B cell (primary cell): ENCODE results near the gene COMMD8. TPM values are rescaled to one million over a fixed set of nuclear protein-coding genes. Genes with fewer than 3 reads are reported as not detected.

Experiments
- ATAC-seq: fragments of 200-7000 bp; cut with Tn5 transposase; one replicate; pipeline ENCODE4 v1.10.0; 2021; ENCODE audit warnings: low read depth, mild to moderate bottlenecking, moderate number of reproducible peaks, moderate library complexity
- CTCF ChIA-PET: fragments of 350-600 bp; sonication (Branson Sonifier 250); formaldehyde crosslinking; loops from one replicate; lab custom pipeline; 2021; ENCODE audit warnings: antibody characterized with exemption, inconsistent platforms; lab: Charles Lee
- POLR2A ChIA-PET: fragments of 350-600 bp; sonication (Branson Sonifier 250); formaldehyde crosslinking; loops from one replicate; lab custom pipeline; 2021; ENCODE audit warnings: antibody characterized with exemption; lab: Charles Lee
- DNase-seq: peaks from one replicate; pipeline ENCODE4 v3.0.0; 2013
- H2AFZ ChIP-seq: 2 replicates; pipeline ENCODE4 v1.6.1; 2012; ENCODE audit warnings: mild to moderate bottlenecking, low read depth, low read length; ENCODE audit not compliant: insufficient read depth, poor library complexity, severe bottlenecking
- H3K27ac ChIP-seq, 2 donors: 1 replicate in 1 of 2; 2 replicates in 1 of 2; pipeline ENCODE4 v1.5.1; 2012 to 2013; ENCODE audit warnings: low read length in 2 of 2, mild to moderate bottlenecking in 2 of 2, moderate library complexity in 1 of 2
- H3K27me3 ChIP-seq, 4 experiments: fragments of 200-600 bp in 1 of 4; sonication (generic) in 1 of 4; replicated peaks in 1 of 4; 1 replicate in 2 of 4; 2 replicates in 2 of 4; pipeline versions ENCODE4 v1.6.1 to v1.7.0; 2013 to 2016; ENCODE audit warnings: low read length in 3 of 4, mild to moderate bottlenecking in 2 of 4, mixed read lengths in 1 of 4, moderate library complexity in 1 of 4; ENCODE audit not compliant: insufficient read depth in 4 of 4, control insufficient read depth in 3 of 4; ENCODE audit errors: control extremely low read depth in 1 of 4
- H3K36me3 ChIP-seq, 2 experiments: replicated peaks in 1 of 2; 1 replicate in 1 of 2; 2 replicates in 1 of 2; pipeline versions ENCODE4 v1.6.1 to v1.7.1; 2013; ENCODE audit warnings: low read length in 1 of 2; ENCODE audit not compliant: insufficient read depth in 2 of 2, control insufficient read depth in 1 of 2; ENCODE audit errors: control extremely low read depth in 1 of 2, extremely low read depth in 1 of 2
- H3K4me1 ChIP-seq, 2 donors: fragments of 200-600 bp in 1 of 2; sonication (generic) in 1 of 2; 1 replicate in 1 of 2; 2 replicates in 1 of 2; pipeline versions ENCODE4 v1.5.1 to v1.6.1; 2013 to 2017; ENCODE audit warnings: low read length in 2 of 2; ENCODE audit not compliant: control insufficient read depth in 2 of 2, insufficient read depth in 2 of 2
- H3K4me2 ChIP-seq: replicated peaks from 2 replicates; pipeline ENCODE3; 2012; ENCODE audit warnings: mild to moderate bottlenecking, low read depth, low read length; ENCODE audit not compliant: poor library complexity, severe bottlenecking
- H3K4me3 ChIP-seq, 5 experiments: fragments of 200-600 bp in 1 of 5; sonication (generic) in 1 of 5; 1 replicate in 3 of 5; 2 replicates in 2 of 5; pipeline versions ENCODE4 v1.5.1 to v1.7.0; 2011 to 2016; ENCODE audit warnings: low read length in 4 of 5, mild to moderate bottlenecking in 4 of 5, low read depth in 2 of 5, control low read depth in 1 of 5, moderate library complexity in 1 of 5; ENCODE audit not compliant: insufficient read depth in 1 of 5; ENCODE audit errors: control extremely low read depth in 1 of 5, extremely low read depth in 1 of 5
- H3K79me2 ChIP-seq: fragments of 200-600 bp; sonication (generic); one replicate; pipeline ENCODE4 v1.6.0; 2016; ENCODE audit warnings: low read length; ENCODE audit not compliant: control insufficient read depth, insufficient read depth
- H3K9ac ChIP-seq: fragments of 200-600 bp; sonication (generic); 2 replicates; pipeline ENCODE4 v1.6.1; 2017; ENCODE audit warnings: mild to moderate bottlenecking, low read length, moderate library complexity
- H3K9me3 ChIP-seq, 3 donors: one replicate each; pipeline versions ENCODE4 v1.6.1 to v1.7.1; 2013; ENCODE audit warnings: low read length in 2 of 3; ENCODE audit not compliant: control insufficient read depth in 2 of 3, insufficient read depth in 1 of 3; ENCODE audit errors: control extremely low read depth in 1 of 3
- H4K20me1 ChIP-seq: 2 replicates; pipeline ENCODE4 v1.6.0; 2012; ENCODE audit warnings: mild to moderate bottlenecking, low read length; ENCODE audit not compliant: insufficient read depth, control insufficient read depth, poor library complexity, severe bottlenecking
- H3K27ac Mint-ChIP-seq: one replicate; pipeline ENCODE4 v1.8.0; 2021; ENCODE audit warnings: mixed read lengths
- H3K27me3 Mint-ChIP-seq: one replicate; pipeline ENCODE4 v1.8.0; 2021; ENCODE audit warnings: mixed read lengths
- H3K4me1 Mint-ChIP-seq: one replicate; pipeline ENCODE4 v1.8.0; 2021; ENCODE audit warnings: mixed read lengths
- H3K4me3 Mint-ChIP-seq: one replicate; pipeline ENCODE4 v1.8.0; 2021; ENCODE audit warnings: mixed read lengths
- H3K9me3 Mint-ChIP-seq: one replicate; pipeline ENCODE4 v1.8.0; 2022; ENCODE audit warnings: mixed read lengths; ENCODE audit not compliant: insufficient read depth
- EZH2 ChIP-seq: IDR thresholded peaks from 2 replicates; pipeline ENCODE4 v1.6.1; 2012; ENCODE audit warnings: borderline replicate concordance, low read depth, mild to moderate bottlenecking, moderate library complexity, low read length; ENCODE audit not compliant: insufficient read depth, poor library complexity, severe bottlenecking
- WGBS: methylation state at CpG from one replicate; pipeline ENCODE4 v1.1.5; 2013; ENCODE audit warnings: missing lambda C conversion rate; ENCODE audit not compliant: insufficient coverage; 5-methylcytosine and 5-hydroxymethylcytosine counted together
- intact Hi-C: fragments of 100-400 bp; cut with micrococcal nuclease; formaldehyde crosslinking; loops from one replicate; pipeline ENCODE4 v1.10.0; 2022
- polyA plus RNA-seq: library from polyadenylated mRNA; depleted of rRNA; stranded (reverse); fragments of >200 nt; gene quantifications from 2 replicates; pipeline ENCODE4 v1.2.3, GENCODE V29; 2012
- total RNA-seq, 2 donors: library from RNA; stranded (reverse); fragments of 120-200 nt in 1 of 2; gene quantifications; 1 replicate in 1 of 2; 2 replicates in 1 of 2; pipeline versions ENCODE4 v1.2.3 to v1.2.4, GENCODE V29; 2013 to 2022
- TF ChIP-seq, protein P1 (sequence below): fragments of 200-600 bp; IDR thresholded peaks from one replicate; pipeline ENCODE4 v1.8.0; 2022; ENCODE audit warnings: antibody characterized with exemption, mild to moderate bottlenecking

Gene COMMD8
- total and polyA plus RNA-seq, 2 donors (not counting 1 experiment from before 2014, with no cell fraction given): 5.5 to 15.2 TPM

DNA sequence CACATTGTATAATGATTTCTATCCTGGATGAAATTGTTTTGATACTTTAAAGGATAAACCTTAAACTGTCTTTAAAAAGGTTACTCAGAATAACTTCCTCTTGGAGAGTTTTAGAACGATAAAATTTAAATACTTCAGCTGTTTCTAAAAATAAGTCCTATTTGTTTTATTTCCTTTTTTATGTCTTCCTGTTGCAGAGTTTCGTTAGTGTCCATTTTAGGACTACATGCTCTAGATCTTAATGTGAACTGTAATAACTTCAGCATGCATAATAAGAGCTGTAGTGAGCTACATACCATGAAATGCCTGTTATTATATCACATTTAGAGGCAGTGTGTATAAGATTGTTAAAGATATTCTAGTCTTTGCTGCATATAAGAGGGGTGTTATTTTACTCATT lies 36.2 kb upstream of the COMMD8 start:
- Histone ChIP-seq H3K4me2 (peak overlapping the region; percentile 68), H3K79me2 (peaks cover 63% of the 10 kb centered on the region), H4K20me1 (no peaks in the 10 kb centered on the region), H3K9me3 (peaks cover 0 to 8% (median 0%) of the 10 kb centered on the region in 3 donors), H3K4me1 (peaks cover 44% of the 10 kb centered on the region in 2 donors), H3K36me3 (no peaks in the 10 kb centered on the region), H3K27ac (peak overlapping the region; percentile 85 to 86), H2AFZ (peak overlapping the region; percentile 61), H3K9ac (peak overlapping the region; percentile 50), H3K27me3 (no peaks in the 10 kb centered on the region), H3K4me3 (peak overlapping the region in 3 of 5 experiments; percentile 17 to 55 (median 38))
- ATAC-seq (peak; percentile 77), DNase-seq (peak; percentile 57)
- no CpG with 5 or more reads among the region's 2 CpGs for WGBS
- no peak overlapping the region for H3K27ac Mint-ChIP-seq
- H3K4me1 Mint-ChIP-seq: peaks cover 34% of the 10 kb centered on the region
- no peak overlapping the region for H3K4me3 Mint-ChIP-seq
- intact Hi-C loops: loop anchor here (1.0 kb wide), 4 partner anchors 9 to 36 kb away; partner anchors contain the start of genes ATP10D and COMMD8
- no peak for TF ChIP-seq EZH2
- TF ChIP-seq, protein P1, sequence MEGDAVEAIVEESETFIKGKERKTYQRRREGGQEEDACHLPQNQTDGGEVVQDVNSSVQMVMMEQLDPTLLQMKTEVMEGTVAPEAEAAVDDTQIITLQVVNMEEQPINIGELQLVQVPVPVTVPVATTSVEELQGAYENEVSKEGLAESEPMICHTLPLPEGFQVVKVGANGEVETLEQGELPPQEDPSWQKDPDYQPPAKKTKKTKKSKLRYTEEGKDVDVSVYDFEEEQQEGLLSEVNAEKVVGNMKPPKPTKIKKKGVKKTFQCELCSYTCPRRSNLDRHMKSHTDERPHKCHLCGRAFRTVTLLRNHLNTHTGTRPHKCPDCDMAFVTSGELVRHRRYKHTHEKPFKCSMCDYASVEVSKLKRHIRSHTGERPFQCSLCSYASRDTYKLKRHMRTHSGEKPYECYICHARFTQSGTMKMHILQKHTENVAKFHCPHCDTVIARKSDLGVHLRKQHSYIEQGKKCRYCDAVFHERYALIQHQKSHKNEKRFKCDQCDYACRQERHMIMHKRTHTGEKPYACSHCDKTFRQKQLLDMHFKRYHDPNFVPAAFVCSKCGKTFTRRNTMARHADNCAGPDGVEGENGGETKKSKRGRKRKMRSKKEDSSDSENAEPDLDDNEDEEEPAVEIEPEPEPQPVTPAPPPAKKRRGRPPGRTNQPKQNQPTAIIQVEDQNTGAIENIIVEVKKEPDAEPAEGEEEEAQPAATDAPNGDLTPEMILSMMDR: no peak
- no peaks in the 10 kb centered on the region for H3K9me3 Mint-ChIP-seq
- H3K27me3 Mint-ChIP-seq: no peaks in the 10 kb centered on the region
- ChIA-PET CTCF (interaction anchor here (0.5 to 2.9 kb wide), 5 partner anchors 10 to 37 kb away, joined by 3 to 13 read pairs (median 8); partner anchors contain the start of genes ATP10D and COMMD8), POLR2A (interaction anchor here (1.2 kb wide), 1 partner anchor 36 kb away, joined by 4 read pairs; the partner anchor contains the start of gene COMMD8)

DNA sequence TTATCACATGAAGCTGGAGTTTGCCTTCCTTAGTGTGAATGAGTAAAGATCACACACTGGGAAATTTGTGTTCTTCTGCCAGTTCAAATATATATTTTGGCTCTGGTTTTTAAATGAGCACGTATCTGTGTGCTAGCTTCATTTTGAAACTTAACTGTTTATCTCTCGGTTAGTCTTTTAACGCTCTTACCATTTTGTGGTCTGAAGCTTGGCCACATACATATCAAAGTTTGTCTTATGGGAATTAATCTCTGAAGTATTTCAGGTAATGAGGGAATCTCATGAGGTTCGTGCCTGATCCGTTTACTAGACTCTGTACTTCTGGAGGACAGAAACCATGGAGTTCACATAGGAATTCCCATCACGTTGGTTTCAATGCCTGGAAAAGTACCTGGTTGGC lies 35.4 kb upstream of the COMMD8 start:
- H3K4me2 ChIP-seq: peak overlapping the region; percentile 68
- Mint-ChIP-seq H3K4me1 (peaks cover 35% of the 10 kb centered on the region), H3K9me3 (no peaks in the 10 kb centered on the region), H3K4me3 (no peak overlapping the region), H3K27ac (peak overlapping the region; percentile 72), H3K27me3 (no peaks in the 10 kb centered on the region)
- no peaks in the 10 kb centered on the region for H4K20me1 ChIP-seq
- peak overlapping the region; percentile 61 for H2AFZ ChIP-seq
- peak overlapping the region; percentile 50 for H3K9ac ChIP-seq
- H3K79me2 ChIP-seq: peaks cover 63% of the 10 kb centered on the region
- peaks cover 0 to 4% (median 0%) of the 10 kb centered on the region in 3 donors for H3K9me3 ChIP-seq
- DNase-seq (no peak), ATAC-seq (no peak)
- 11% methylated on average over 4 of the region's 6 CpGs for WGBS
- H3K27ac ChIP-seq: peak overlapping the region; percentile 85 to 86
- no peaks in the 10 kb centered on the region for H3K36me3 ChIP-seq
- peaks cover 47% of the 10 kb centered on the region in 2 donors for H3K4me1 ChIP-seq
- peak overlapping the region in 3 of 5 experiments; percentile 15 to 55 (median 41) for H3K4me3 ChIP-seq
- no peaks in the 10 kb centered on the region for H3K27me3 ChIP-seq
- ChIA-PET POLR2A (interaction anchor here (1.2 kb wide), 1 partner anchor 36 kb away, joined by 4 read pairs; the partner anchor contains the start of gene COMMD8), CTCF (interaction anchor here (1.0 to 2.9 kb wide), 5 partner anchors 8 to 35 kb away, joined by 3 to 13 read pairs (median 8); partner anchors contain the start of genes ATP10D and COMMD8)
- intact Hi-C loops: loop anchor here (1.0 kb wide), 4 partner anchors 9 to 36 kb away; partner anchors contain the start of genes ATP10D and COMMD8
- no peak for TF ChIP-seq EZH2
- TF ChIP-seq, protein P1: no peak
